Fibroblast of villous mesenchyme (primary cell): ENCODE measurements around the gene SYCE3. TPM values are rescaled to one million over a fixed set of nuclear protein-coding genes. Genes with fewer than 3 reads are reported as not detected.

Experiments
- DNase-seq: peaks from one replicate; pipeline ENCODE4 v3.0.0-alpha.2; 2010; ENCODE audit warnings: low read depth
- H3K4me3 ChIP-seq: 2 replicates; pipeline ENCODE4 v1.5.1; 2011; ENCODE audit warnings: low read depth, mild to moderate bottlenecking, low read length
- CTCF ChIP-seq: IDR thresholded peaks from 2 replicates; pipeline ENCODE4 v1.5.1; 2012; ENCODE audit warnings: low read depth, mild to moderate bottlenecking, low read length; ENCODE audit not compliant: insufficient read depth
- total RNA-seq: library from RNA; depleted of rRNA; stranded (reverse); fragments of >200 nt; gene quantifications from 2 replicates; pipeline ENCODE4 v1.2.3, GENCODE V29; 2012

Gene SYCE3
- total RNA-seq, 1 donor = not detected

- no peak overlapping the region for H3K4me3 ChIP-seq
- no peak for DNase-seq
- TF ChIP-seq CTCF = no peak
Measured at GRCh38 chr22:50605002-50605612, 42.4 kb upstream of the SYCE3 start.

- no peak overlapping the region for H3K4me3 ChIP-seq
- DNase-seq = no peak
- TF ChIP-seq CTCF = no peak
Measured at GRCh38 chr22:50604256-50605001, 41.7 kb upstream of the SYCE3 start.

- DNase-seq = no peak
- TF ChIP-seq CTCF = no peak
- no peak overlapping the region for H3K4me3 ChIP-seq
Measured at GRCh38 chr22:50603511-50604255, 41.0 kb upstream of the SYCE3 start.

GRCh38 chr22:50602338-50602700 is 39.6 kb upstream of the SYCE3 start:
- H3K4me3 ChIP-seq = no peak overlapping the region
- no peak for TF ChIP-seq CTCF
- DNase-seq = no peak

GRCh38 chr22:50601669-50602337 is 39.1 kb upstream of the SYCE3 start:
- no peak for DNase-seq
- no peak for TF ChIP-seq CTCF

GRCh38 chr22:50600967-50601668 is 38.4 kb upstream of the SYCE3 start:
- TF ChIP-seq CTCF = no peak
- DNase-seq = no peak
- H3K4me3 ChIP-seq = peak overlapping the region; percentile 15

More at GRCh38 chr22:50601669-50602337, 39.1 kb upstream of the SYCE3 start:
- no peak overlapping the region for H3K4me3 ChIP-seq
